ENCODE measurements around the gene LILRA6.
A peak's percentile ranks its signal among the peaks of the same experiment; 100 is the strongest.
"Not testable (repeated sequence)": the region's sequence is repeated elsewhere in the genome, so short reads cannot be mapped to it uniquely, and the experiment has no call there.

The LILRA6 gene

DNA sequence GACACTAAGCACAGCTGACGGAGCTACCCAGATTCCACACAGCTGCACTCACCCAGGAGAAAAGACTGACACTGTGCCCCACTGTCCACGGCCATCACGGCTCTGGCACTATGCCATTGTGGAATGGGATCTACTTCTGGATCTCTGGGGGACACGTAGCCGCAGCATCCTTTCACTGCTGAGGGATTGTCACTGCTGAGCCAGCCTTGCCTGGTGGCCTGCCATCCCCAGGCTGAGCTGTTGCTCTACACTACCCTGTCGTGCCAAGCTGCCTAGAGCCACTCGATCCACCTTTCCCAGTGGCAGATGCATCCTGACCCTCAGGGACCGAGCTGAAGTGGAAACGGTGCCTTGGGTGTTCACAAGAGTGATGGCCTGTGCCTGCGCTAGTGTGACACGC, 19.5 kb upstream of the LILRA6 start:
- DNase-seq: no peak

DNA sequence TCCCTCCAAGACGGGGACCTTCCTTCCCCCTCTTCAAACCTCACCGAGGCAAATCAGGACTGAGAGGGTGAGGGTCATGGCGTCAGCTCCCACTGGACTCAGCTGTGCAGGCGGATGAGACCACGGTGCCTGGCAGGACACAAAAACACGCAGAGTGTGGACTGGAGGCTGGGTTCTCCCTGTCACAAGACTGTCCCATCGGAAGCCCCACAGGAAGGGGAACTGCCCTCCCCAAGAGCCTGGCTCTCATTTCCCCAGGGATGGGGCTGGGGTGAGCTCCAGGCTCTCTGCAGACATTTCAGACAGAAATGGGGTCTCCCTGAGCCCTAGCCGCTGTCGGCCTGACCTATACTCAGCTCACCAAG, 14.5 kb upstream of the LILRA6 start, which contains the start of gene LILRB5:
Gene LILRB5 (minus strand): TSS at position 158 of the 365 bp plus-strand sequence. CDS start 80 bp downstream, at position 78.
- DNase-seq: no peak

DNA sequence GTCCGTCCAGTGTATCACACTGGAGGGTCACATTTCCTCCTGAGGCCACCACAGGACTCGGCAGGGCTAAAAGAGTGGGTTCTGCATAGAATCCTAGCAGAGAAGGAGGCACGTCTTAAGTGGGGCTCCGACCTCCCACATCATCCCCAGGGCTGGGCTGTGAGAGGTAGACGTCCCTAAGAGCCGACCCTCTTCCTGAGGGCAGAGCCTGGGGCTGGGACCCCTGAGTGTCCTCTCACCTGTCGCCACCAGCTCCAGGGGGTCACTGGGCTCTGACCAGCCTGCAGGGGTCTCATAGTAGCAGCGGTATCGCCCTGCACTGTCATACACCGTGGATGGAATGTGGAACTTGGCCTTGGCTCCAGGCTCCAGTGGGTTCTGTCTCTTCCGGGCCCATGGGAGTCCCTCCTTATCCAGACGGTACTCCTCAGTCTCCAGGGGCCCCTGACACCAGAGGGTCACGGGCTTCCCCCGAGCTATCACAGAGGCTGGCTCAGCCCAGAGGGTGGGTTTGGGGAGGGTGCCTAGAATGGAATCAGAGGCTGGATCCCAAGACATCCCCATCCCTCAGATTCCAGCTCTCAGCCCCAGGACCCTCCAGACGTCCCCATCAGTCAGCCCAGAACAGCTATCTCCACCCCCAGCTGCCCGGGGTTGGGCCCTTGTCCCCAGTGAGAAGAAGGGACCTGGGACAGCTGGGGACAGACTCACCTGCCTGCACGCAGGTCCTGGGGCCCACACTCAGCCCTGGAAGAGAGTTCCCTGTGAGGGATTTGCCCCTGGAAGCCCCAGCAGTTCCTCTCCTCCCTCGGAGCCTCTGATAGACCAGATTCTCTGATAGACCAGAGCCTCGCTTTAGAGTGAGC, 13.9 kb upstream of the LILRA6 start:
- no peak for DNase-seq

DNA sequence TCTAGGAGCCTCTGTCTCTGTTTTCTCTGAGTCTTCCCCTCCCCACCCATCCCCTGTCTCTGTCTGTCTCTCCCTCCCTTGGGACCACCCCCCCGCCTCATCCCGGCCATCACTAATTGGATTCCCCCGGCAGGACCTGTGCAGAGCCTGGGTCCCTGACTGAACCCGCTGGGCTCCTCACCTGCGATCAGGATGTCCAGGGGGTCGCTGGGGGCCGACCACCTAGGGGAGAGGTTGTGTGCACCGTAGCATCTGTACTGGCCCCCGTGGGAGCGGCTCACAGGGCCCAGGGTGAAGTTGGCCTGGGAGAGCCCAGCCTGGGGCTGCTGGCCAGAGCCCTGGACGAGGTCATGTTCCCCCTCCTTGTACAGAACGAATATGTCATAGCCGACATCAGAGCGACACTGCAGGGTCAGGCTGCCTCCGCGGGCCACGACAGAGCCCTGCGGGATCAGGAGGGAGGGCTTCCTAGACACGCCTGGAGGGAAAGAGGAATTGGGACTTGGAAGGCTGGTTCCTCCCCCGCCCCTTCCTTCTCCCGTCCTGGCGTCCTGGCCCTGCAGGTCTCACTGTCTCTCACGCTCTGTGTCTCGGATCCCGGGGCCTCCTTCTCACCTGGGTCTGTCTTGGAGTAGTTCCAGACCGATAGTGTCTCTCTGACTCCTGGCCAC, 12.7 kb upstream of the LILRA6 start:
- no peak for DNase-seq

DNA sequence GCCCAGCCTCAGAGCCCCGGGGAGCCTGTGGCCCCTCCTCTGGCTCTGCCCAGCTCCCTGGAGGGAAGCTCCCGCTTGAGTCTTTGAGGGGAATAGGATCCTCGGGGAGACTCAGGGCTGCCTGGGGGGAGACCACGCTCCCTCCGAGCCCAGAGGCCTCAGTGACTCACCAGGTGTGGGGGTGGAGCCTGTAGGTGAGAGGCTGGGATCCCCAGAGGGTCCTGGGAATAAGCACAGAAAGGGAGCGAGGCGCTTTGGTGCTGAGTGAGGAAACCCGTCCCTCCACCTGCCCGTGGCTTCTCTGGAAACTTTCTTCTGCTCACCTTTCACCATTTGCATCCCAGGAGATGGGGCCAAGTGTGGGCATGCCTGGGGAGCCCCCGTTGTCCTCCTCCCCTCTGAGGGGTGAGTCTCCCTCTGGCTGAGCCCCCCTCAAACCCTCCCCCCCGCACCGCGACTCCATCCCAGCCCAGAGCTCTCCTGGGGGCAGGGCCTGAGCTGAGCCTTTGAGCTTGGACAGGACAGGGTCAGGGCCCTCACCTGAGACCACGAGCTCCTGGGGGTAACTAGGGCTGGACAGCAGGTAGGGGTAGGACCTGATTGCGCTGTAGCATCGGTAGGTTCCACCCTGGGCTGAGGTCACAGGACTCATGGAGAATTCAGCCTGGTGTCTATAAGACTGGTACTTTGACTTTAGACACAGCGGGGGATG, 11.8 kb upstream of the LILRA6 start:
- DNase-seq: no peak

DNA sequence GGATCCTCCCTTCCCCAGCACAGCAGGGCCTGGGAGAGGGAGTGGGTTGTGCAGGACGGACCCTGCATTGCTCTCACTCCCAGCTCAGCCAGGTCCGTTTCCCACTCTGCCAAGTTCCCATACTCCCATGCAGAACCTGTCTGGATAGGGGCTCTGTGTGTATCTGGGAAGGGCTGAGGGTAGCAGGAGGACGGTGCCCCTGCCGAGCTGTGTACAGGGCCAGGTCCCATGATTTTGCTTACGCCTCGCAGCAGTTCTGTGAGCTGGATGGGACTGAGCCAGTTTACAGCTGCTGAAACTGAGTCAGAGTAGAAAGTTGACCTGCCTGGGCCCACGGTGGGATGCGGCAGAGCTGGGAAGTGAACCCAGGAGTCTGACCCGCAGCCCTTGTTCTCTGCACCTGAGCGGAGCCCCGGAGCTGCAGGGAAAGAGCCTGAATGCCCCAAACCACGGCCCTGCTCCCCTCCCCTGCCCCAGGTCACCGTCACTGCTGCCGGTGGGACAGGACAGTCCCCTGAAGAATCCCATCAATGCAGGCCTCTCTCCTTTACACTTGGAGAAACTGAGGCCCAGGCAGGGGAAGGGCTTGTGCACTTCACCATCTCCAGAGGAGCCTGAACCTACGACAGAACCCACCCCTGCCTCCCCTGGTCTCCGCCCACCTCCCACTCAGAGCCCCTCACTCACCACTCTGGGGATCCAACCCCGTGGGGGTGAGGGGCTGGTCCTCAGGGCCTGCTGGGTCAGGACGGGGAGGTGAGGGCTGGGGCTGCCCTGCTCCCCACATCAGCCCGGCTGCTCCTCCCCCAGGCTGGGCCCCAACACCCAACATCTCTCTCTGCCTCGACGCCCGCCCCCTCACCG, 11.0 kb upstream of the LILRA6 start:
- DNase-seq: no peak

DNA sequence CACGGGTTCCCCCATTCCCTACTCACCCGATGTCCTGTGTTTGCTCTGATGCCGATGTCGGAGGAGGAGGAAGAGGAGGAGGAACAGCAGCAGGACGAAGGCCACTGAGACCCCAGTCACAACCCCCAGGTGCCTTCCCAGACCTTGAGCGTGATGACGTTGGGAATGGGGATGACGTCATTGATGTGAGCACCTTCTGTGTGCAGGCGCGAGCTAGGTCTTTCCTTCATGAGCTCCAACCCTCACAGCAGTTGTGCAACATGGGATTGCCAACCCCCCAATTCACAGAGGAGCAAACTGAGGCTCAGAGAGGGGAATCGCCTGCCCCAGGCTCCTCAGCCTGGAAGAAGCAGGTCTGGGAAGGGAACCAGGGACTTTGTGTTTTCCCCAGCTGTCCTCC, 10.3 kb upstream of the LILRA6 start:
- DNase-seq: no peak

DNA sequence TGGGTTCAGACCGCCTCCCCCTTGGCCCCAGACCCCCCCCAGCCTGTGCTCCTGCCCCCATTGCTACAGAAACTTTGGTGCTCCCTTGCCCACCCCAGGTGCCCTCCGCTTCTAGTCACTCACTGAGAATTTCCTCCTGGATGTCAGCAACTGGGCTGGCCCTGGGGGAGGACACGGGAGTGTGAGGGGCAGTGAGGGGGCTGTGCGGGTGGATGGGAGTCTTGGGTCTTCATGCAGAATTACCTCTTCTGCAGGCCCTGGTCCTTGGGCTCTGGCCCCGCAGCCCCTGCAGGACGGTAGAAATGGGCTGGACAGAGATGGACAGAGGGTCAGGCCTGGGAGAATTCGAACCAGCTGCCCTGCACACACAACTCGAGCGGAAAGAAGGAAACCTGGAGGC, 9.7 kb upstream of the LILRA6 start:
- DNase-seq: no peak

DNA sequence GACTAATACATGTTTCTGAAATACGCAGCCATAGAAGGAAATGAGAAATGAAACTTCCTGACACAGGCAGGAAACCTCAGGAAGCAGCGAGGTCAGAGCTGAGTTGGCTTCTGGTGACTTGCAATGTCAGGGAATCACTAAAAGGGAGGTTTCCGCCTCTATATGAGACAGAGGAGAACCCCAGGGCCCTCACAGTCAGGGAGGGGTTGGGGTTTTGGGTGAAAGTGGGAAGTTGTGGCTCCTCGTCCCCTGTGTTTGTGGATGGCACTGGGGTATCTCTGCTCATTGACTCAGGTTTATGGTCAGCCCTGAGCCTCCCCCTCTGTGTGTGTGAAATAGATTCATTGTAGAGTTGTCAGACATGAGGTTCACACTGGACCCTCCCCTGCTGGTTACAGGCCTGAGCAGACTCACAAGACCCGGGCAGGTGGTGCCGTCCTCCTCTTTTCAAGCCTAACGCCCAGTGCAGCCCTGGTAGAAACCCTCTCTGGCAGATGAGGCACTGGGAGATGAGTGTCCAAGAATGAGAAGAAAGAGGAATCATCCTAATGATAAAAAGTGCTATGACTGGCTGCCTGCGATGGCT, 5.5 kb upstream of the LILRA6 start:
- no peak for DNase-seq

DNA sequence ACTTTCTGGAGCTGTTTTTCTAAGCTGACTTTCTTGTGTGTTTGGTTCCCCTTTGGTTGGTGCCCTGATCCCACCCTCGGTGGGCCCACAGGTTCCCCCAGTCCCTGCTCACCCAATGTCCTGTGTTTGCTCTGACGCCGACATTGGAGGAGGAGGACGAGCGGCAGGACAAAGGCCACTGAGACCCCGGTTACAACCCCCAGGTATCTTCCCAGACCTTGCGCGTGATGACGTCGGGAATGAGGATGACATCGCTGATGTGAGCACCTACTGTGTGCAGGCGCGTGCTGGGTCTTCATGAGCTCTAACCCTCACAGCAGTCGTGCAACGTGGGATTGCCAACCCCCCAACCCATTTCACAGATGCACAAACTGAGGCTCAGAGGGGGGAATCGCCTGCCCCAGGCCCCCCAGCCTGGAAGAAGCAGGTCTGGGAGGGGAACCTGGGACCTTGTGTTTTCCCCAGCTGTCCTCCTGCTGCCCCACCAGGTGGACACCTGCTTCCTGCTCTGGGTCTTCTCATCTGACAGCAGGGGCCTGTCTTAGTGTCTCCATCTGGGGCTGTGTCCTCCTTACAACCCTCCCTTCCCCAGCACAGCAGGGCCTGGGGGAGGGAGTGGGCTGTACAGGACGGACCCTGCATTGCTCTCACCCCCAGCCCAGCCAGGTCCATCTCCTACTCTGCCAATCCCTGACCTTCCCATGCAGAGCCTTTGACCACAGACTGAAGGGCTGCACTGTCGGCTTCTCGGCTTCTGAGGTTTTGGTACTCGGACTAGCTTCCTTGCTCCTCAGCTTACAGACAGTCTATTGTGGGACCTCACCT, 4.7 kb upstream of the LILRA6 start:
- DNase-seq: no peak

DNA sequence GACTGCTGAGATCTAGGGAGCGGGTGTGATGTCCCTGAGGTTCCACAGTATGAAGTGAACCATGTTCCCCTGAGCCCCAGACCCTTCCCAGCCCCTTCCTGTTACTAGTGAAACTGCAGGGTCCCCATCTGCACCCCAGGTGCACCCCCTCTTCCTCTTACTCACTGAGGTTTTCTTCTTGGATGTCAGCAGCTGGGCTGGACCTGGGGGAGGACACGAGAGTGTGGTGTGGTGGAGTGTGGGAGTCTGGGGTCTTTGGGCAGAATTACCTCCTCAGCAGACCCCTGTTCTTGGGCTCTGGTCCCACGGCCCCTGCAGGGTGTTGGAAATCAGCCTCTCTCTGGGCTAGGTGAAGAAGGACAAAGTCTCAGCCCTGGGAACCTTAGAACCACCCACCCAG, 3.3 kb upstream of the LILRA6 start:
- DNase-seq: no peak

DNA sequence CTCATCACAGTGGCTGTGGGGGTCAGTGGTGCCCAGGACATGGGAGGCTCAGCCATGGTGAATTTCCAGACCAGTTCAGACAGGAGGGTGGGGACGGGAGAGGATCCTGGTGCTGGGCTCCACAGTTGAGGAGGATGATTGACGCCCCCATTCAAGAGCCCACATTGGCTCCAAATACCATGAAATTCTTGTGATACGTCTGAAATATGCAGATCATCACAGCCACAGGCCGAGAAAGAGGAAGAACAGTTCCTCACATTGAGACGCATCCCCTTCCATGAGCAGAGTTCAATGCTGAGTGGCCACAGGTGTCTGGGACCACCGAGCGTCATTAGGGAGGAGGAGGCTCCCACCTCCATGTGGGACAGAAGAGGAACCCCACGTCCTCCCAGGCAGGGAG, 1.2 kb upstream of the LILRA6 start:
- DNase-seq: not testable (repeated sequence)

DNA sequence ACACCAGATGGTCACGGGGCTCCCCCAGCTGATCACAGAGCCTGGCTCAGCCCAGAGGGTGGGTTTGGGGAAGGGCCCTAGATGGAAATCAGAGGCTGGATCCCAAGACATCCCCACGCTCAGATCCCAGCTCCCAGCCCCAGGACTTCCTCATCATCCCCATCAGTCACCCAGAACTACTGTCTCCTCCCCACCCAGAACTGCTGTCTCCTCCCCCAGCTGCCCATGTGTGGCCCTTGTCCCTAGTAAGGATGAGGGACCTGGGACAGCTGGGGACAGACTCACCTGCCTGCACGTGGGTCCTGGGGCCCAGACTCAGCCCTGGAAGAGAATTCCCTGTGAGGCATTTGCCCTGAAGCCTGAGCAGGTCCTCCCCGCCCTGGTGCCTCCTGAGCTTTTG, 356 bp downstream of the LILRA6 start:
- not testable (repeated sequence) for DNase-seq

DNA sequence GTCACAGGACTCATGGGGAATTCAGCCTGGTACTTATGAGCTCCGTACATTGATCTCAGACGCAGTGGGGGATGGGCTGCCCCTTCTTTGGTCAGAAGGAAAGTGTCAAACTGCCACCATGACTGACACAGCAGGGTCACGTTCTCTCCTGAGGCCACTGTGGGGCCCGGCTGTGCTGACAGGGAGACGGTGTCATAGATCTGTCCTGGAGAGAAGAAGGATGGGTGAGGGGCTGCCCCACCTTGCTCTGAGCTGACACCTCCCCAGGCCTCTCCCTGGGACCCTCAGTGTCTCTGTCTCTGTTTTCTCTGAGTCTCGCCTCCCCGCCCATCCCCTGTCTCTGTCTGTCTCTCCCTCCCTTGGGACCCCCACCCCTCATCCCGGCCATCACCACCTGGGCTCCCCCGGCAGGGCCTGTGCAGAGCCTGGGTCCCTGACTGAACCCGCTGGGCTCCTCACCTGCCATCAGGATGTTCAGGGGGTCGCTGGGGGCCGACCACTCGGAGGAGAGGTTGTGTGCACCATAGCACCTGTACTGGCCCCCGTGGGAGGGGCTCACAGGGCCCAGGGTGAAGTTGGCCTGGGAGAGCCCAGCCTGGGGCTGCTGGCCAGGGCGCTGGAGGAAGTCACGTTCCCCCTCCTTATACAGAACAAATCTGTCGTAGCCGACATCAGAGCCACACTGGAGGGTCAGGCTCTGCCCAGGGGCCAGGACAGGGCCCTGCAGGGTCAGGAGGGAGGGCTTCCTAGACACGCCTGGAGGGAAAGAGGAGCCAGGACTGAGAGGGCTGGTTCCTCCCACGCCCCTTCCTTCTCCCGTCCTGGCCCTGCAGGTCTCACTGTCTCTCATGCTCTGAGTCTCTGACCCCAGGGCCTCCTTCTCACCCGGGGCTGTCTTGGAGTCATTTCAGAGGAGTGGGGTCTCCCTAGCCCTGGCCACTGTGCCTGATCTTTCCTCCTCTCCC, 1.9 kb downstream of the LILRA6 start:
- DNase-seq: not testable (repeated sequence)

DNA sequence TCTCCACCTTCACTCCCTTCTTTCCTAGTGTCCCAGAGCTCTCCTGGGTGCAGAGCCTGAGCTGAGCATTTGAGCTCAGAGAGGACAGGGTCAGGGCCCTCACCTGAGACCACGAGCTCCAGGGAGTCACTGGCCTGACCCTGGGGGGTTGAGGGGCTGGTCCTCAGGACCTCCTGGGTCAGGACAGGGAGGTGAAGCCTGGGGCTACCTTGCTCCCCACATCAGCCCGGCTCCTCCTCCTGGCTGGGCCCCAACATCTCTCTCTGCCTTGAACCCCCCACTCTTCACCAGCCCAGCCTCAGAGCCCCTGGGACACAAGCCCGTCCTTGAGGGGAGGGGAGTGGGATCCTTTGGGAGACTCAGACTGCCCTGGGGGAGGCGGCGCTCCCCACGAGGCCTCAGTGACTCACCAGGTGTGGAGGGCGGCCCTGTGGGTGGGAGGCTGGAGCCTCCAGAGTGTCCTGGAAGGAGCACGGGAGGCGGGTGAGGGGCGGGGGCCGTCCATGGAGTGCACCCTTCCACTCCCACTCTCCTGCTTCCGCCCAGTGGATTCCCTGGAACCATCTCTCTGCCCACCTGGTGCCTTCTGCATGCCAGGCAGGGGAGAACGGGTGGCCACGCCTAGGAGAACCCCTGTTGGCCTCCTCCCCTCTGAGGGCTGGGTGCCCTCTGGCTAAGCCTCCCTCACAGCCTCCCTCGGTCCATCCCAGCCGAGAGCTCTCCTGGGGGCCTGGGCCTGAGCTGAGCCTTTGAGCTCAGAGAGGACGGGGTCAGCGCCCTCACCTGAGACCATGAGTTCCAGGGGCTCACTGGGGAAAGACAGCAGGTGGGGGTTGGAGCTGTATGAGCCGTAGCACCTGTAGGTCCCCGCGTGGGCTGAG, 2.9 kb downstream of the LILRA6 start:
- DNase-seq: not testable (repeated sequence)

DNA sequence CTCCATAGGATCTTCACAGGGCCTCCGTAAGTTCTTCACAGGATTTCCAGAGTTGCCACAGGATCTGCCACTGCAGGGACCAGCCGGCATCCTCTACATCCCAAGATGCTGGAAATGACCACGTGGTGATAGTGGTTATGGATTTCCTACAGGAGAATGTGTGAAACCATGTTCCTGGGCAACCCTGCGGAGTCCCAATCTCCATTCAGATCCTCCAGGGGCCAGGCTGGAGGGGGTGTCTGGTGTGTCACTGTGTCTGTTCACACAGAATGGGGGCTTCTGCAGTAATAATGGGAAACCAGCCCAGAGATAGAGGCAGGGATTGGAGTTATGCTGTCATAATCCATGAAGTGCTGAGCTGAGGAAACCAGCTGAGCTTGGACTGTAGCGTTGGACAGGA, 8.6 kb downstream of the LILRA6 start:
- no peak for DNase-seq

DNA sequence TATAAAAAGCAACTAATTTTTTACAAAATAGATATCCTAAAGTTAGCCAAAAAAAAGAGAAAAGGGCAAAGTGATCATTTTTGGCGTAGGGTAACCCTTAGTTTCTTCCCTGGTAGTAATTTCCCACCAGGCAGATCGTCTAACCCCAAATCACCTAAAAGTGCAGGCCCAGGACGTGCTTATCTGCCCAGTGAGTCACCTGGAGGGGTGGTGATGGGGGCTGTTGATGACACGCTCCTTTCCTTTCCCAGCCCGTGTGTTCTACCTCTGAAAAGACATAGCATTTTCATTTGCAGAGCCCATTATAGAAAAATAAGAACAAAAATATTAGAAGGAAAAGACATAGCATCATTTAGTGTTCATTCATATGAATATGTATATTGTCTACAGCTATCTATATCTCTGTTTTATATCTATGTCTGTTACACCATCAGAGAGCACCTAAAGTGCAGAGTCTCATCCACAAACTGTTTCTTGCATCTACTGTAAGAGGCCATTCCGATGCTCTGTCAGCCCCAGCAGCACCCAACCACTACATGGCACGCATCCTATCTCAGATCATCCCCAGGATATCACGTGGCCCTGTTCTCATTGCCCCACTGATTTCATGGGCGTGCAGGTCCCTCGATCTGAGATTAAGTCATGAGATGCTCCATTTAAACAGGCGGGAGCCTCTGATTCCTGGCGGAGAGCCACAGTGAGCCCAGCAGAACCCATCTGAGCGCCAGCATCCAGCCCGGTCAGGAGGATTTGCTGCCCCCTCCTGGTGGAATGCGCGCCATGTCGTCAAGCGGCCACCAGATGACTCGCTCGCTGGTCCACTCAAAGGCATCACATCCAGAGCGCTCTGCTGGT, 11.3 kb downstream of the LILRA6 start:
- DNase-seq: peak; percentile 50

DNA sequence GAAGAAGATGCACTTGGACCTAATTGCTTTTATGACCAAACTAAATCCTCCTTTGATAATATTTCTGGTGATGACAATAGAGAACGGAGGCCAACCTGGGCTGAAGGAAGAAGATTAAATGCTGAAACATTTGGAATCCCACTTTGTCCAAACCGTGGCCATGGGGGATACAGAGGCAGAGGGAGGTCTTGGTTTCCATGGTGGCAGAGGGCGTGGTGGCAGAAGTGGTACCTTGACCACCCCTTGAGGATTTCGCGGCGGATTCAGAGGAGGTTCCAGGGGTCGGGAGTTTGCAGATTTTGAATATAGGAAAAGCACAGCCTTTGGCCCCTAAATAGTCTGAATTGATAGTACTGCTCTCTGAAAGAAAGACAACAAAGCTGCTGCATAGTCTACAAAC, 12.6 kb downstream of the LILRA6 start:
- DNase-seq: no peak

Measured in GOT3 (cell line).